H54 (cell line): ENCODE measurements around the gene TBX19.
A peak's percentile ranks its signal among the peaks of the same experiment; 100 is the strongest.

Experiments
- DNase-seq: peaks from one replicate; pipeline ENCODE4 v3.0.0; 2011; ENCODE audit warnings: low spot score, mixed read lengths; ENCODE audit not compliant: insufficient read length
- FAIRE-seq: peaks from 3 replicates; lab custom pipeline; 2011; peaks lifted over from hg19 to GRCh38; lab: Jason Lieb, UNC
- POLR2A ChIP-seq: IDR thresholded peaks from 2 replicates; pipeline ENCODE4 v1.6.1; 2011; ENCODE audit warnings: low read depth, mild to moderate bottlenecking, low read length

TBX19 gene

DNA sequence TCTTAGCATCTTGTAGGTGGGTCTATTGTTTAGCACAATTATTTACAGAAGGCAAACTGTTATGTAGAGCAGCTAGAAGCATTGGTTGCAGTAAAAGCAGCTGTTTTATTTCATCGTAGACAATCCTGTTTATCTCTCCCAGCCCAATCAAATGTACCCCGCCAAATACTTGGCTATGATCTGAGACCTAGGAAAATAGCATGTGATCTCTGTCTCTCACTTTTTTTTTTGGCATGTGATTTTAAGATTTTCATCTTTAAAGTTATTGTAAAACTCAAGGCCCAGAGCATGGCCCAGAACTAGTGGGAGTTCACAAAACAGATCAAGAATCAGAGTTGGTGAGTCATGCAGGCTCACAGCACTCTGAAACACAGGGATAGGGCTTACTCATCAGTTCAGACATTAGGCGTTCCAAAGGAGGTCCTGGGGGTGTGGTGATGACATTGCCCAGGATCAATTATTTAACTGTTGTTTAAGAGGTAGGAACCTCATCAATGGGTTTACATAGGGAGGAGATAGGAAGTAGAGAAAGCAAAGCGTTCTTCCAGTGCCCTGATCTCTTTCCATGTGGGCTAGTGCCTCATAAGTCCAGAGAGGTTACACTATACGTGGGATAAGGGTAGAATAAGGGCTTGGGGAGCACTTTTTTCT is 40.2 kb downstream of the TBX19 start:
- TF ChIP-seq POLR2A, result no peak
- peak; percentile 65 for DNase-seq
- peak; percentile 84 for FAIRE-seq

DNA sequence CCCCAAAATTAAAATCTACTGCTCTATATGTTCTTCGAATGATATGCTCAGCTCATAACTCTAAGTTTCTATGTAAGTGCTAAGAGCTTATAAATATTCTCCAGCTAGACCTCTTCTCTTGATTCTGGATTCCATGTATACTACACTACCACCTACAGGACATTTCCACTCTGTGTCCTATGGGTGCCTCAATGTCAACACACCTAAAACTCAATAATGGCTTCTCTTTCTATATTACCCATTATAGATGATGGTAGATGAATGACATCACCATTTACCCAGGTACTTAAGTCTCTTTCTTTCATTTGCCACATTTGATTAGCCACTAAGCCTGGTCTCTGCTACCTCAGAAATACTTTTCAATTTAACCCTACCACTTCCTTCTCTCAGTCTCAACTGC is 41.3 kb downstream of the TBX19 start:
- no peak for DNase-seq
- TF ChIP-seq POLR2A, result no peak
- no peak for FAIRE-seq

DNA sequence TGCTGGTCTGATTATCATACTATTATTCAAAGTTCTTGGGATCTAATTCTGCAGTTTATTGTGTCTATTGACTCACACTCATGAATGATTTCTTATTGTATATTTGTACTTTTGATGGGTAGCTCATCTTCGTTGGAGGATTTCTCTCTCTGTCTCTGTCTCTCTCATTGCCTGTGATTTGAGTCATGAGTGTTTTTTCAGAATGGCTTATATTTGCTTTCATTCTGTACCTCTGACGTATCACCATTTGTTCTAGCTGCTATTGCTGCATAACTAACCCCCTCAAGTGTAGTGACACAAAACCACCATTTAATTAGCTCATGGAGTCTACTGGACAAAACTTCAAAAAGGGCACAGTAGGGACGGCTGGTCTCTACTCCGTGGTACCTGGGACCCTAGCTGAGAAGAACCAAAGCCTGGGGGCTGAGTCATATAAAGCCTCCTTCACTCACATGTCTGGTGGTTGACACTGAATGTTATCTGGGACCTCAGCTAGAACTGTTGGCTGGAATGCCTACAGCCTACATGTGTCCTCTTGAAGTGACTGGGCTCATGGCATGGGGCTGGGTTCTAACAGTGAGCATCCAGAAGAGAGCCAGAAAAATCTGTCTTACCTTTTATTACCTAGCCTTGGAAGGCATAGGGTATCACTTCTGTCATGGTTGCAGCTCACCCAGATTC is 44.2 kb downstream of the TBX19 start:
- no peak for FAIRE-seq
- no peak for DNase-seq
- no peak for TF ChIP-seq POLR2A

DNA sequence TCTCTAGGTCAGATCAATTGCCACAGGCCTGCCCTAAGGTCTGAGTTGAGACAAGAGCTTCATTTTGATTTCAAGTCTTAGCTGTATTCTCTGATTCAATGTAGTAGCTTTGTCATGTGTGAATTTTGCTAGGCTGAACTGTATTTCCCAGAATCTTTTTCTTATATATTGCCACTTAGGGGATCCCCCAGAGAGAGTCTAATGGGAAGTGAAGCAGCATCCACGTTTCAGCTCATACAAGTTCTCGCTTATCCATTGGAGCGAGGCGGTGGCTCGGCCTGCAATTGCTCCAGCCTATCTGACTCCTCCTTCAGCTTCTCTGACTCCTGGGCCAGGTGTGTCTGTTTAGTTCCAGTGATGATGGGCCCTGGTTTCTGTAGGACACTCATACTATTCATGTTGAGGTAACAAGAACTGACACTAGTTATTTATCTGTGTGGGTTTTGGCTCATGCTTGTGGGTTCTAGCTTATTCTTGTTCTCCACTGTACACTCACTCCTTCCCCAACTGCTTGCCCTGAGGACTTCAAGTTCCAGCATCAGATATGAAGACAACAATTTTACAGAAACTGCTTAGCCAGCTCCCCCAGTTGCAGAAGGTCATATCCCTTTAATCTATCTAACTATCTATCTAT is 48.2 kb downstream of the TBX19 start:
- DNase-seq, result no peak
- TF ChIP-seq POLR2A, result no peak
- FAIRE-seq, result no peak

DNA sequence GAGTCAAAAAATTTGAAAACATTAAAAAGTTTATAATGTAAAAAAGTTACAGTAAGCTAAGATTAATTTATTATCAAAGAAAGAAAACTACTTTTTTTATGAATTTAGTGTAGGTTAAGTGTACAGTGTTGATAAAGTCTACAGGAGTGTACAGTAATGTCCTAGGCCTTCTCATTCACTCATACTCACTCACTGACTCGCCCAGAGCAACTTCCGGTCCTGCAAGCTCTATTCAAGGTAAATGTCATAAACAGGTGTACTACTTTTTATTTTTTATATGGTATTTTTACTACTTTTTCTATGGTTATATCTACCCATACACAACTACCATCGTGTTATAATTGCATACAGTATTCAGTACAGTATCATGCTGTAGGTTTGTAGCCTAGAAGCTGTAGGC is 49.6 kb downstream of the TBX19 start:
- no peak for TF ChIP-seq POLR2A
- no peak for DNase-seq
- FAIRE-seq, result no peak

DNA sequence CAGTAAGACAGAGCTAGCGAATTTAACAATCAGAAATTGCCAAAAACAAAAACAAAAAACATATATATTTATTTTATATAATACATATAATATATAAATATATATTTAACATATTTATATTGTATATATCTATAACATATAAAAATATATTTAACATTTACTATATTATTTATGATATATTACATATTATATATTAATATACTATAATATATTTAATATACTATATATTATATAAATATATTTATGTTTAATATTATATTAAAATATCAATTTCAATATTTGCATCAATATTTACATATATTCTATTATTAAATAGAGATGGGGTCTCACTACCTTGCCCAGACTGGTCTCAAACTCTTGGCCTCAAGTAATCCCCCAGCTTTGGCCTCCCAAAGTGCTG is 50.9 kb downstream of the TBX19 start:
- FAIRE-seq, result no peak
- TF ChIP-seq POLR2A, result no peak

DNA sequence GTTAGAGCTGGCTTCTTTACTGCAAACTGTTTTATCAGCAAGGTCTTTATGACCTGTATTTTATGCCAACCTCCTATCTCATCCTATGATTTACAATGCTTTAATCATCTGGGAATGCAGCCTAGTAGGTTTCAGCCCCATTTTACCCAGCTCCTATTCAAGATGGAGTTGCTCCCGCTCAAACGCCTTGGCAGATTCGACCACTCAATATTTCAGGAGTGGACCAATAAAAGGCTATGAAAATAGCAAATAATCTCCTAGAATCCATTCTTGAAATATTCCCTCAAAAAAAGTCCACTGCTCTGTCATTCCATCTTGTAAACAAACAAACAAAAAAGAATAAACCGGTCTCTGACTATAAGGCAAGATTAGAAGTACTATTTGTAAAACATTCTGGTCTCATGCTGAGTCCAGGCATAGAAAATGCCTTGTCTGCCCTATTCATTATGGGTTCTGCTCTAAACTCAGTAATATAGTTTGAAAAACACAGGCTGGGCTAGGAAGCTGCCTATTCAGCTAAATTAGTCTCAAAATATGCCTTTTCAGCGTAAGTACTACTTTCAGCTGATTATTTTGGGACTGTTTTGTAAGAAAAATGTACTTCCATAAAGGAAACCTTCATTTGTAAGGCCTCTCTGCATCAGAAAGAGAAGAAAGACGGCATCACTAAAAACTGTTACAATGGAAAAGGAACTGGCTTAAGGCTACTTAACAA is 53.0 kb downstream of the TBX19 start:
- FAIRE-seq (no peak), DNase-seq (no peak)
- TF ChIP-seq POLR2A, result no peak

More for the DNA sequence above, 50.9 kb downstream of the TBX19 start:
- DNase-seq, result no peak

DNA sequence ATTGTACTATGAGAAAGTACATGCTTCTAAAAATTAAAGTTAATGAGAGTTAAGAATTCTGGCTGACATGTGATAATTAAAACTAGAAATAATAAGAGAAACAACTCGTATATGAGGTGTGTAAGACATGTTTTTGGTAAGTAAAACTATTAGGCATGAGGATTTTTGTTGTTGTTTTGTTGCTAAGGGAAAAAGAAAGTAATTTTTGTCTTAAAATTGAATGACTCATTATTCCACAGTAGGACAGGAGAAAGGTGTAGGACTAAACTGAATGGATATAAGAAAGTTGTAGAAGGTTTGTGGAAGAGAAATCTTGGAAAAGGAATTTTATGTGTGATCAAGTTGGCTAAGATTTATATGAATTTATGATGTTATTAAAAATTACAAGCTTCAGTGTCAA is 54.8 kb downstream of the TBX19 start:
- DNase-seq (no peak), FAIRE-seq (no peak)
- no peak for TF ChIP-seq POLR2A

DNA sequence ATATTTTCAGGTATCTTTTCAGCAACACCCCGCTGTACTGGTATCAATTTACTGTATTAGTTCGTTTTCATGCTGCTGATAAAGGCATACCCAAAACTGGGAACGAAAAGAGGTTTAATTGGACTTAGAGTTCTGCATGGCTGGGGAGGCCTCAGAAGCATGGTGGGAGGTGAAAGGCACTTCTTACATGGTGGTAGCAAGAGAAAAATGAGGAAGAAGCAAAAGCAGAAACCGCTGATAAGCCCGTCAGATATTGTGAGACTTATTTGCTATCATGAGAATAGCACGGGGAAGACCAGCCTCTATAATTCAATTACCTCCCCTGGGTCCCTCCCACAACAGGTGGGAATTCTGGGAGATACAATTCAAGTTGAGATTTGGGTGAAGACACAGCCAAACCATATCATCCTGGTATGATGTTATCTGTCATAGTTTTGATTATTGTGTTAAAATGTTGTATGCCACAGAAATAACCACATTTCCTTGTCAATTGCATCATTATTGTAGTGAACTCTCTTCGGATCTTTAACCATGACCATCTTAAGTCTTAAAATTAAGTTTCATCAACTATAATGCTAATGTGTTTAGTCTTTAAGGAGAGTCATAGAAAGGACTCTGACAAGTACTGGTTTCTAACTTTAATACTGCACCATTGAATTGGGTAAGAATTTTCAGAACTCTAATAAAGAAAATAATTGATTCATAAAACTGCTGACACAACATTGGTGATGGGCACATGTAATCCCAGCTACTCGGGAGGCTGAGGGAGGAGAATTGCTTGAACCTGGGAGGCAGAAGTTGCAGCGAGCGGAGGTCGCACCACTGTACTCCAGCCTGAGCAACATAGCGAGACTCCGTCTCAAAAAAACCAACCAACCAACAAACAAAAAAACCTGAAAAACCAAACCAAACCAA is 58.2 kb downstream of the TBX19 start:
- FAIRE-seq (no peak), DNase-seq (no peak)
- TF ChIP-seq POLR2A, result no peak

DNA sequence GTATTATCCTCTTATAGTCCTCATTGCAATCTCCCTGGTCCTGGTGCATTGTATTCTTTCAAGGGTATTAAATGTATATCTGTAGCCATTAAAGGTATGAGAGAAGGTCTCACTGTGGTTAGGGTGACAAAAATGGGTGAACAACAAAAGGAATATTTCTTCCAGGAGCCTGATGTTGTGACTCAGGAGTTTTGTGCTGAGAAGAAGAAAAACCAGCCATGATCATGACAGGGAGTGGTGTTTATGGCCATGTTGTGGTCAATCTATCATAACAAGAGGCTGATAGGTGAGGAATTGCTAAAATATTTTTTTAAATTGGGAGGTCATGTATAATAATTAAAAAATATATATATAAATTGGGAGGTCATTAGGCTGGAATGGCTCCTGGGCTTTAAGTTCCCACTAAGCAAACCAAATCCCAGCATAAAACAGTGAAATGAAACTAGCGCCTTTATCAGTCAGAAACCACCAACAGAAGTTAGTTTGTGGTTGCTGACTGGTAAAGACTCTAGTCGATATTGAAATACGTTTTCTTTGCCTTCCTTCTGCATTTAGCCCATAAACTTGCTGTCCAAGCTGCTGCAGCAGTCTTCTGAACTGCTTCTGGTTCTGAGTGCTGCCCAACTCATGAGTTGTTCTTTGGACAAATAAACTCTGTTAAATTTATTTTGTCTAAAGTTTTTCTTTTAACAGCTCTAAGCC is 60.3 kb downstream of the TBX19 start:
- DNase-seq (no peak), FAIRE-seq (no peak)
- no peak for TF ChIP-seq POLR2A

DNA sequence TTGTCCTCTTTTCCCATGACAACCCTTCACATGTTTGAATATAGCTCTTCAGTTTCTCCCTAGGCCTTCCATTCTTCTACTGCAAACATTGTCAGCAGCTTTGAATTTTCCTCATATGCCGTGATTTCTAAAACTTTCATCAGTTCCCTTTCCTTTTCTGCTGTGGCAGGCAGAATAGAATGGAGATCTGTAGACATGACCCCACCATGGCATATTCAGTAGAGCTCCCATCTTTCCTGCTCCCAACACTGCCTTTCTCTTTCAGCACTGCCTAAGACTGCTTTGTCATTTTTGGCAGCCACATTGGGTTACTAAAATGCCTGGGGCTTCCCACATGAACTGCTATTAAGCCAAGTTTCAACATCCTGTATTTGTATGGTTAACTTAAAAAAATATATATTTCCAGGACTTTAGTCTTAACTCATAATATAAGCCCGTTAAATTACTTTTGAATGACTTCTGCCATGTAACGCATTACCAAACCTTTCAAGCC is 60.9 kb downstream of the TBX19 start:
- DNase-seq (no peak), FAIRE-seq (no peak)
- TF ChIP-seq POLR2A, result no peak

DNA sequence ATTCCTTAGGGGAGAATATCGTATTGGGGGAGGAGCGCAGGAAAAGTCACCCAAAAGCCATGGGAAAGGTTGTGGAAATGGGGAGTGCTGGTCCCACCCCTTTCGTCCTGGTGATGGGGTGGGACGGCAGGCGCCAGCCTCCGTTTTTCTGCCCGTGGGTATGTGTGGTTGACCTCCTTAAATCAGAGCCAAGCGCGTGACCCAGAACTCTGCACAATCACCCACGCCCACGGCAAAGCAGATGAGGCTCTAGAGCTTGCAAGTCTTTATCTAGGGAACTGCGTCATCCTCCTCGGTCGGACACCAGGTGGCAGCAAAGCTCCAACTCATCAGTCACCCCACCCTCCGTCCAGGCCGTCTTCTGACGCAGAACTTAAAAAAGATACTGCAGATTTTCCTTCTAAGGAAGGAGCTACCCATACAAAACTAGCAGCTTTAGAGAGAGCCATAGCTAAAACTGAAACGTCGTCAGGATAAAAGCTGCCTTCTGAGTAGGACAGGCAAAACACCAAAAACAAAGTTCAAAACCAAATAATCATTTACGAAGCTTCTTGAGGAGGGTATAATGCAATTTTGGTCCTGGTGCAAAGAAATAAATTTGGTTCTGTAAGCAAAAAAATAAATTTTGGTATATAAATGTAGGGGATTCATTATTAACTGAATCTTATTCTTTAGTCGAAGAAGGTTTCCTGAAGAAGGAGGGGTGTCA is 62.0 kb downstream of the TBX19 start:
- no peak for TF ChIP-seq POLR2A
- FAIRE-seq (peak; percentile 85), DNase-seq (peak; percentile 28)
